Astrocyte (in vitro differentiated cells and primary cell): ENCODE measurements around the gene UNC5B. TPM values are rescaled to one million over a fixed set of nuclear protein-coding genes. Genes with fewer than 3 reads are reported as not detected.

Source experiments
- DNase-seq: peaks from one replicate; pipeline ENCODE4 v3.0.0-alpha.2; 2010; ENCODE audit warnings: low read depth
- FAIRE-seq: peaks from 2 replicates; lab custom pipeline; 2011; peaks lifted over from hg19 to GRCh38; lab: Jason Lieb, UNC
- H2AFZ ChIP-seq: 2 replicates; pipeline ENCODE4 v1.6.0; 2012; ENCODE audit warnings: low read depth, low read length, inconsistent platforms
- H3K27ac ChIP-seq: 2 replicates; pipeline ENCODE4 v1.5.1; 2011; ENCODE audit warnings: low read depth, low read length, inconsistent platforms
- H3K27me3 ChIP-seq: 2 replicates; pipeline ENCODE4 v1.6.0; 2011; ENCODE audit warnings: low read length, inconsistent platforms; ENCODE audit not compliant: insufficient read depth
- H3K36me3 ChIP-seq: 2 replicates; pipeline ENCODE4 v1.5.1; 2011; ENCODE audit warnings: low read length, inconsistent platforms; ENCODE audit not compliant: insufficient read depth
- H3K4me1 ChIP-seq: 2 replicates; pipeline ENCODE4 v1.5.1; 2011; ENCODE audit warnings: low read length, inconsistent platforms; ENCODE audit not compliant: insufficient read depth
- H3K4me2 ChIP-seq: 2 replicates; pipeline ENCODE4 v1.6.0; 2012; ENCODE audit warnings: low read length, inconsistent platforms
- H3K4me3 ChIP-seq: 2 replicates; pipeline ENCODE4 v1.5.1; 2011; ENCODE audit warnings: low read depth, mild to moderate bottlenecking, low read length, inconsistent platforms; ENCODE audit not compliant: insufficient read depth
- H3K79me2 ChIP-seq: 2 replicates; pipeline ENCODE4 v1.6.0; 2012; ENCODE audit warnings: mild to moderate bottlenecking, low read length, inconsistent platforms; ENCODE audit not compliant: insufficient read depth
- H3K9ac ChIP-seq: 2 replicates; pipeline ENCODE4 v1.6.0; 2012; ENCODE audit warnings: mild to moderate bottlenecking, low read length, inconsistent platforms
- H3K9me3 ChIP-seq: 2 replicates; pipeline ENCODE4 v1.5.1; 2012; ENCODE audit warnings: low read depth, mild to moderate bottlenecking, low read length, inconsistent platforms; ENCODE audit not compliant: insufficient read depth
- H4K20me1 ChIP-seq: 2 replicates; pipeline ENCODE4 v1.6.0; 2012; ENCODE audit warnings: low read length, inconsistent platforms; ENCODE audit not compliant: insufficient read depth
- H3K27ac Mint-ChIP-seq: one replicate; pipeline ENCODE4 v1.8.0; 2021; ENCODE audit warnings: mild to moderate bottlenecking, mixed read lengths; ENCODE audit not compliant: unreplicated experiment
- H3K27me3 Mint-ChIP-seq: one replicate; pipeline ENCODE4 v1.8.0; 2021; ENCODE audit warnings: low read depth, mixed read lengths; ENCODE audit not compliant: unreplicated experiment
- H3K36me3 Mint-ChIP-seq: one replicate; pipeline ENCODE4 v1.8.0; 2021; ENCODE audit warnings: low read depth, mixed read lengths; ENCODE audit not compliant: unreplicated experiment
- H3K4me1 Mint-ChIP-seq: one replicate; pipeline ENCODE4 v1.8.0; 2021; ENCODE audit warnings: low read depth, mixed read lengths; ENCODE audit not compliant: unreplicated experiment
- H3K4me3 Mint-ChIP-seq: one replicate; pipeline ENCODE4 v1.8.0; 2021; ENCODE audit warnings: mild to moderate bottlenecking, moderate library complexity, mixed read lengths; ENCODE audit not compliant: unreplicated experiment
- H3K9me3 Mint-ChIP-seq: one replicate; pipeline ENCODE4 v1.8.0; 2021; ENCODE audit warnings: mild to moderate bottlenecking, mixed read lengths; ENCODE audit not compliant: unreplicated experiment
- EZH2 ChIP-seq: IDR thresholded peaks from 2 replicates; pipeline ENCODE4 v1.6.1; 2012; ENCODE audit warnings: mild to moderate bottlenecking, low read length, inconsistent platforms; ENCODE audit not compliant: insufficient read depth
- total RNA-seq: library from RNA; stranded (reverse); gene quantifications from 2 replicates; pipeline ENCODE4 v1.2.1, GENCODE V29; 2021
- TF ChIP-seq, protein P1 (sequence below): IDR thresholded peaks from 2 replicates; pipeline ENCODE4 v1.5.1; 2011; ENCODE audit warnings: low read depth, mild to moderate bottlenecking, inconsistent platforms, low read length, moderate library complexity; ENCODE audit not compliant: insufficient read depth

UNC5B gene
- total RNA-seq, 1 donor from 2014 or later, result 15.0 TPM

DNA sequence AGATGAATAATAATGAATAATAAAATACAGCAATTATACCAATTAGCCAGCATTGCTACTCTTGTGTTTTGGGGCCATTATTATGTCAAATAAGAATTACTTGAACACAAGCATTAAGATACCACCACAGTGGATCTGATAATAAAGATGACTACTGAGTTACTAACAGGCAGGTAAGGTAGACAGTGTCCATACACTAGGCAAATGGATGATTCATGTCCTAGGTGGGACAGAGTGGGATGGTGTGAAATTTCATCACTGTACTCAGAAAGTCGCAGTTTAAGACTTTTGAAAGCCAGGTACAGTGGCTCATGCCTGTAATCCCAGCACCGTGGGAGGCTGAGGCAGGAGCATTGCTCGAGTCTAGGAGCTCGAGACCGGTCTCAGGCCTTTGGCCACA lies 8.7 kb upstream of the UNC5B start:
- no peak for FAIRE-seq

DNA sequence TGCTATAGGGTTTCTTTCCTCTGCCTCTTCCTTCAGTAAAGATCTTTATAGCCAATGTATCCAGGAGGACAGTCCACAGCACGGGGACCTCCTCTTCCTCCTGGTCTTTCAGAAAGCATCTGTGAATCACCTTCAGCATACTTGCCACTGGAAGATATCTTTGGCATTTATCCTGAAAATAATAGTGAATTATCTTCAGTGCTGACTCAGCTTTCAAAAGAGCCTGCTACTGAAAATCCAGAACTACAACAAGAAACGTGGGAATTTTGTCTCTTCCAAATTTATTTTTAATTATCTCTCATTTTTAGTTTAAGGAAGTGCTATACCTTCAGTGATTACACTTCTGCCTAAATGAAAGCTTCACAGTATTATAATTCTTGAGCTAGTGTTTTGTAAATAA lies 7.6 kb upstream of the UNC5B start:
- Histone ChIP-seq H3K4me2 (no peak overlapping the region), H2AFZ (no peak overlapping the region), H3K79me2 (no peaks in the 10 kb centered on the region), H3K9ac (no peak overlapping the region), H3K4me3 (no peak overlapping the region), H3K27ac (no peak overlapping the region), H3K9me3 (no peaks in the 10 kb centered on the region), H3K4me1 (peaks cover 4% of the 10 kb centered on the region), H3K36me3 (no peaks in the 10 kb centered on the region), H4K20me1 (no peaks in the 10 kb centered on the region), H3K27me3 (peaks cover 7% of the 10 kb centered on the region)
- peaks cover 13% of the 10 kb centered on the region for H3K4me1 Mint-ChIP-seq
- FAIRE-seq (no peak), DNase-seq (no peak)
- H3K27me3 Mint-ChIP-seq, result peaks cover 37% of the 10 kb centered on the region
- H3K36me3 Mint-ChIP-seq, result no peaks in the 10 kb centered on the region
- no peak overlapping the region for H3K4me3 Mint-ChIP-seq
- no peak overlapping the region for H3K27ac Mint-ChIP-seq
- TF ChIP-seq EZH2, result no peak
- TF ChIP-seq, protein P1, sequence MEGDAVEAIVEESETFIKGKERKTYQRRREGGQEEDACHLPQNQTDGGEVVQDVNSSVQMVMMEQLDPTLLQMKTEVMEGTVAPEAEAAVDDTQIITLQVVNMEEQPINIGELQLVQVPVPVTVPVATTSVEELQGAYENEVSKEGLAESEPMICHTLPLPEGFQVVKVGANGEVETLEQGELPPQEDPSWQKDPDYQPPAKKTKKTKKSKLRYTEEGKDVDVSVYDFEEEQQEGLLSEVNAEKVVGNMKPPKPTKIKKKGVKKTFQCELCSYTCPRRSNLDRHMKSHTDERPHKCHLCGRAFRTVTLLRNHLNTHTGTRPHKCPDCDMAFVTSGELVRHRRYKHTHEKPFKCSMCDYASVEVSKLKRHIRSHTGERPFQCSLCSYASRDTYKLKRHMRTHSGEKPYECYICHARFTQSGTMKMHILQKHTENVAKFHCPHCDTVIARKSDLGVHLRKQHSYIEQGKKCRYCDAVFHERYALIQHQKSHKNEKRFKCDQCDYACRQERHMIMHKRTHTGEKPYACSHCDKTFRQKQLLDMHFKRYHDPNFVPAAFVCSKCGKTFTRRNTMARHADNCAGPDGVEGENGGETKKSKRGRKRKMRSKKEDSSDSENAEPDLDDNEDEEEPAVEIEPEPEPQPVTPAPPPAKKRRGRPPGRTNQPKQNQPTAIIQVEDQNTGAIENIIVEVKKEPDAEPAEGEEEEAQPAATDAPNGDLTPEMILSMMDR, result no peak
- H3K9me3 Mint-ChIP-seq, result peaks cover 2% of the 10 kb centered on the region

More for the DNA sequence above, 8.7 kb upstream of the UNC5B start:
- TF ChIP-seq EZH2, result no peak
- TF ChIP-seq, protein P1, result no peak
- H3K9me3 Mint-ChIP-seq, result peaks cover 6% of the 10 kb centered on the region
- Histone ChIP-seq H2AFZ (no peak overlapping the region), H3K79me2 (no peaks in the 10 kb centered on the region), H3K27me3 (peaks cover 5% of the 10 kb centered on the region), H3K9ac (no peak overlapping the region), H4K20me1 (no peaks in the 10 kb centered on the region), H3K4me3 (no peak overlapping the region), H3K9me3 (no peaks in the 10 kb centered on the region), H3K4me2 (no peak overlapping the region), H3K4me1 (peaks cover 4% of the 10 kb centered on the region), H3K36me3 (no peaks in the 10 kb centered on the region), H3K27ac (no peak overlapping the region)
- no peak for DNase-seq
- H3K27me3 Mint-ChIP-seq, result peaks cover 30% of the 10 kb centered on the region
- H3K27ac Mint-ChIP-seq, result no peak overlapping the region
- peaks cover 13% of the 10 kb centered on the region for H3K4me1 Mint-ChIP-seq
- no peaks in the 10 kb centered on the region for H3K36me3 Mint-ChIP-seq
- no peak overlapping the region for H3K4me3 Mint-ChIP-seq

DNA sequence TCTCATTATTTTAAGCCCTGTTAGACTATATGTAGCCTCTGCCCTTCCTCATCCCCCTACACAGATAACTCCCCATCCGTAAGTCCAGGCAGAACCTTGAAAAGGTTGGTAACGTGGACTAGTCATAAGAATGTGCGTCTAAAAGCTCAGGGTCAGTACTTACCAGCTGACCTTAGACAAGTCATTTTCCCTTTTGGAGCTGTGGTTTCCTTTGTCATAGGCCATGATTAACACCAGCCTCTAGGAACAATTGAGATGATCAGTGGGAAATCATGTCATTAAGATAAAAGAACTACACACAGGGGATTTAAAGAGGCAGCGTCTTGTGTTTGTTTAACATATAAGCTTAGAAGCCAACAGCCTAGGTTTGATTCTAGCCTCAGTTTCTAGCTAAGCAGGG lies 6.9 kb upstream of the UNC5B start:
- peaks cover 13% of the 10 kb centered on the region for H3K4me1 Mint-ChIP-seq
- Histone ChIP-seq H3K9ac (no peak overlapping the region), H2AFZ (no peak overlapping the region), H3K27ac (no peak overlapping the region), H3K4me1 (peaks cover 4% of the 10 kb centered on the region), H4K20me1 (no peaks in the 10 kb centered on the region), H3K27me3 (peaks cover 14% of the 10 kb centered on the region), H3K79me2 (no peaks in the 10 kb centered on the region), H3K9me3 (no peaks in the 10 kb centered on the region), H3K36me3 (no peaks in the 10 kb centered on the region), H3K4me2 (peak overlapping the region; percentile 20), H3K4me3 (no peak overlapping the region)
- H3K27me3 Mint-ChIP-seq, result peaks cover 41% of the 10 kb centered on the region
- FAIRE-seq (no peak), DNase-seq (peak; percentile 63)
- no peaks in the 10 kb centered on the region for H3K36me3 Mint-ChIP-seq
- H3K27ac Mint-ChIP-seq, result no peak overlapping the region
- peaks cover 2% of the 10 kb centered on the region for H3K9me3 Mint-ChIP-seq
- no peak overlapping the region for H3K4me3 Mint-ChIP-seq
- no peak for TF ChIP-seq EZH2
- TF ChIP-seq, protein P1, result no peak
